Ramos (cell line): Measurements from ENCODE around the gene KRTAP29-1.

ENCODE experiments used
- in situ Hi-C: fragments of 300-500 bp; cut with MboI; formaldehyde crosslinking; loops from one replicate; pipeline ENCODE4 v1.14.3; 2022; ENCODE audit warnings: low sequenced_read_pairs; ENCODE audit not compliant: unreplicated experiment

KRTAP29-1 gene

GRCh38 chr17:41329279-41329948 is 26.8 kb upstream of the KRTAP29-1 start:
- in situ Hi-C loops, result no loop called here

- in situ Hi-C loops, result no loop called here
Measured at GRCh38 chr17:41328207-41328606, 25.6 kb upstream of the KRTAP29-1 start.

- in situ Hi-C loops, result no loop called here
Measured at GRCh38 chr17:41327411-41328120, 24.9 kb upstream of the KRTAP29-1 start.

GRCh38 chr17:41326173-41327145 is 23.8 kb upstream of the KRTAP29-1 start:
- in situ Hi-C loops, result no loop called here

- in situ Hi-C loops, result no loop called here
Measured at GRCh38 chr17:41325611-41326010, 23.0 kb upstream of the KRTAP29-1 start.

GRCh38 chr17:41325126-41325525 is 22.5 kb upstream of the KRTAP29-1 start:
- in situ Hi-C loops, result no loop called here

- in situ Hi-C loops, result no loop called here
Measured at GRCh38 chr17:41324180-41325075, 21.8 kb upstream of the KRTAP29-1 start.

GRCh38 chr17:41322903-41323895 is 20.5 kb upstream of the KRTAP29-1 start:
- in situ Hi-C loops, result no loop called here

GRCh38 chr17:41322094-41322902 is 19.6 kb upstream of the KRTAP29-1 start:
- in situ Hi-C loops, result no loop called here

DNA sequence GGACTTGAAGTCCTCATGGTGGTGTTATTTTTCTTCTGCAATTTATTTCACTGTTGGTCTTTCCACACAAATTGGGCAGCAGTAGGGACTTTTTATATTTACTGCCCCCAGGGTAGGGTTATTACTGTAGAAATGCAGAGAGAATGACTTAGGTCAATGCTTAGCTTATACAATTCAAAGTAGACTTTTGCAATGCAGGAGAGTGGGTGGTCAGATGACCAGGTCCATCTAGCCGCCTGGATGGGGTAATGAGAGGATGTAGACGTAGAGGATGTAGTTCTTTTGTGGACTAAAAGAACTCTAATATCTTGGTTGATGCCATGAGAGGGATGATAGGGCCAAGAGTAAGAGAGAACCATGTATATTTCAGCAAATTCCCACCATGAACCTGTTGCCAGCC is 15.6 kb upstream of the KRTAP29-1 start:
- in situ Hi-C loops, result no loop called here

GRCh38 chr17:41315814-41316445 is 13.3 kb upstream of the KRTAP29-1 start:
- in situ Hi-C loops, result no loop called here

- in situ Hi-C loops, result no loop called here
Measured at GRCh38 chr17:41315204-41315794, 12.6 kb upstream of the KRTAP29-1 start, which contains the start of gene KRTAP17-1. TSS of gene KRTAP17-1 (minus strand) at chr17:41315710. CDS start at chr17:41315650, 60 bp downstream.

DNA sequence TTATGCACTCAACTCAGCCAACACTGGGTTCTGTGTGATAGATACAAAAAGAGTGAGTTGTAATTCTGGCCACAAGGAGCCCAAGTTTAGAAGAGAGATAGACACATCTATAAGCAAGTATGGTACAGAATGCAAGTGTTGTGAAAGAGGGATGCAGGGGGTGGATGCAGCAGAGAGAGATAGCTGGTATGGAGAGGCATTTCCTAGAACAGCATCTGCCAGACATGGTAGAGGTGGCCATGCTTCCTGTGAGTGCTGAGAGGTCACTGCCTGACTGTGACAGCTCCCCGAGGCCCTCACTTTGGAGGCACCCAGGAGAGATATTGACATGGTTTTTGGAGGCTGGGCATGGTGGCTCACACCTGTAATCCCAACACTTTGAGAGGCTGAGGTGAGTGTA is 8.5 kb upstream of the KRTAP29-1 start:
- in situ Hi-C loops, result no loop called here

DNA sequence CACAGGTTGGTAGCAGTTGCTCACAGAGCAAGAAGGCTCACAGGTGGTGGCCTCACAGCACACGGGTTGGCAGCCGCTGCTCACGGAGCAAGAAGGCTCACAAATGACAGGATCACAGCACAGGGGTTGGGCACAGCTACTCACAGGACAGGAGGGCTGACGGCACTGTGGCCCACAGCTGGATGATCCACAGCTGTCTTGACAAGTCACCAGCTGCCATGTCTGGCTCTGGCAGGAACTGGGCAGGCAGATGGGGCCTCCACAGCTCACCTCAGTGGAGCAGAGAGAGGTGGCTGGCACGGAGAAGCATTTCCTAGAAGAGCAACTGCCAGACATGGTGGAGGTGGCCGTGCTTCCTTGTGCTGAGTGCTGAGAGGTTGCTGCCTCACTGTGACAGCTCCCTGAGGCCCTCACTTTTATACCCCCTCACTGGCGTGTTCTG is 6.3 kb upstream of the KRTAP29-1 start, which contains the start of gene KRTAP16-1:
Gene KRTAP16-1, minus strand, starts transcription at position 392 of the 442 bp plus-strand sequence. Its CDS starts 56 bp downstream, at position 336.
- in situ Hi-C loops, result no loop called here

- in situ Hi-C loops, result no loop called here
Measured at GRCh38 chr17:41308251-41308917, 5.7 kb upstream of the KRTAP29-1 start.

GRCh38 chr17:41307647-41308046 is 5.0 kb upstream of the KRTAP29-1 start:
- in situ Hi-C loops, result no loop called here
